Activated CD4-positive, alpha-beta T cell treated with anti-CD3 and anti-CD28 coated beads, Interleukin-2, amount 50 U/mL, for 16 hours (primary cell): ENCODE measurements around the gene ECI2.
"Not testable (repeated sequence)": the region's sequence is repeated elsewhere in the genome, so short reads cannot be mapped to it uniquely, and the experiment has no call there.

Experiments used
- DNase-seq: peaks from one replicate; pipeline ENCODE4 v3.0.0-alpha.2; 2020

ECI2 gene

DNA sequence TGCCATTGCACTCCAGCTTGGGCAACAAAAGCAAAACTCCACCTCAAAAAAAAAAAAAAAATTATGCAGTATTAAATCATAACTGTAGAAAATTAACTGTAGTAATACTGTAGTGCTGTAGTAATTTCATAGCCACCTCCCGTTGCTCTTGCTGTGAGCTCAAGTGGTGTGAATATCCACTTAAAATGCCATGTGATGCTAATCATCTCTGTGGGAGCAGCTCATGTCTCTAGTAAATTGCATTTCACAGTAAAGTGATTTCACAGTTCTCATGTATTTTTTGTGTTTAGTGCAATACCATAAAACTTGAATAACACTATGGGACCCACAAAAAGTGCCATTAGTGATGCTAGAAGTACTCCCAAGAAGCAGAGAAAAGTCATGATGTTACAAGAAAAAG is 42.1 kb downstream of the ECI2 start:
- DNase-seq = no peak

DNA sequence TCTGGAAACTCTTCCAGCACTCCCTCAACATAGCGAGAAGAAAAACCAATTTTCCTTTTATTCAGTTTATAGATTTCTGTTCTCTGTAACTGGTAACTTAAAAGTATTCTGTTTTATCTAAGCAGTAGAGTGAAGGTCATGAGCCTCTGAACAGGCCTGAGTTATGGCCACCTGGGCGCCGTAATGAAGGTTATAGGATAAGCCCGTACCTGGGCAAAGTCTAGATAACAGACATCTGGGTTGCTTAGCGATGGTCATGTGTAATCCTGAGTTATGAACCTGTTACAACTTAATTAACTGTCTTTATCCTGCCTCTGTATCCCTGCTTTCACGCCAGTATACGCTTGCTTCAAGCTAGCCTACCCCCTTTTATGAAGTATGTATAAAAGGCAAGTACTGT is 43.4 kb downstream of the ECI2 start:
- no peak for DNase-seq

DNA sequence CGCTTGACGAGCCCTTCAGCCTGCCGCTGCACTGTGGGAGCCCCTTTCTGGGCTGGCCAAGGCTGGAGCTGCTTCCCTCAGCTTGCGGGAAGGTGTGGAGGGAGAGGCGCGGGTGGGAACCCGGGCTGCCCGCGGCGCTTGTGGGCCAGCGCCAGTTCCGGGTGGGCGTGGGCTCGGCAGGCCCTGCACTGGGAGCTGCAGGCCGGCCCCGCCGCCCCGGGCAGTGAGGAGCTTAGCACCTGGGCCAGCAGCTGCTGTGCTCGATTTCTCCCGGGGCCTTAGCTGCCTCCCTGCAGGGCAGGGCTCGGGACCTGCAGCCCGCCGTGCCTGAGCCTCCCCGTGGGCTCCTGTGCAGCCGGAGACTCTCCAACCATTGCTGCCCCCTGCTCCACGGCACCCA is 45.3 kb downstream of the ECI2 start:
- DNase-seq = not testable (repeated sequence)

DNA sequence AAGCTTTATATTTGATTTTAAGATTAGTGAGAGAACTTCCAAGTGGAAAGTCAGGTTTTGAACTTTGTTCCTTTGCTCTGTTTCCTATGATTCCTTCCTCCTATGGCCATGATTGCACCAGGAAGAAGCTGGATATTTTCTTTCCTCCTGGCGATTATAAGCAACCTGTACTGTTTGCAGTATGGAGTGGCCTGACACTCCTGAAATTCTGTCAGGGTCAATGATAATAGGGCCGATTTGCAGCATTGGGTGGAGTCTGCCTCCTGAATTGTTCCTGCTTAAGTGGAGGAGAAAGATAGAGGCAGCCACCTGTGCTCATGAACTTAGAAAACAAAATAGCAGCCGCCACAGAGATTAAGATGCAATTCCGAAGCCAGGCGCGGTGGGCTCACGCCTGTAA is 46.7 kb downstream of the ECI2 start:
- no peak for DNase-seq

DNA sequence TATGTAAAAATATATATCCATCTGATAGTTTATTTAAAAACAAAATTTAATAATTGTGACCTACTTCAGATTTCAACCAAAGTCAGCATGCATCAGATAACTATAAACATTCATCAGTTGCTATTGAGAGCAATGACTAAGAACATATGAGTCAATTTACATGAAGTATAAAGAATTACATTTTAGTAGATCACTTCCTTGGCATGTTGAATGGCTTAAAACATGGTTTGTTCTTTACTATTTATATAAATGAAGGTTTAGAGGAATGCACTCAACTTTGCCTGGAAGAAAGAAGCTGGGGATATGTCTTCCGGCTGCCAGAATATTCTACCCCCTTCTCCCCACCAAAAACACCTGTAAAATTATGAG is 50.1 kb downstream of the ECI2 start:
- DNase-seq = no peak

DNA sequence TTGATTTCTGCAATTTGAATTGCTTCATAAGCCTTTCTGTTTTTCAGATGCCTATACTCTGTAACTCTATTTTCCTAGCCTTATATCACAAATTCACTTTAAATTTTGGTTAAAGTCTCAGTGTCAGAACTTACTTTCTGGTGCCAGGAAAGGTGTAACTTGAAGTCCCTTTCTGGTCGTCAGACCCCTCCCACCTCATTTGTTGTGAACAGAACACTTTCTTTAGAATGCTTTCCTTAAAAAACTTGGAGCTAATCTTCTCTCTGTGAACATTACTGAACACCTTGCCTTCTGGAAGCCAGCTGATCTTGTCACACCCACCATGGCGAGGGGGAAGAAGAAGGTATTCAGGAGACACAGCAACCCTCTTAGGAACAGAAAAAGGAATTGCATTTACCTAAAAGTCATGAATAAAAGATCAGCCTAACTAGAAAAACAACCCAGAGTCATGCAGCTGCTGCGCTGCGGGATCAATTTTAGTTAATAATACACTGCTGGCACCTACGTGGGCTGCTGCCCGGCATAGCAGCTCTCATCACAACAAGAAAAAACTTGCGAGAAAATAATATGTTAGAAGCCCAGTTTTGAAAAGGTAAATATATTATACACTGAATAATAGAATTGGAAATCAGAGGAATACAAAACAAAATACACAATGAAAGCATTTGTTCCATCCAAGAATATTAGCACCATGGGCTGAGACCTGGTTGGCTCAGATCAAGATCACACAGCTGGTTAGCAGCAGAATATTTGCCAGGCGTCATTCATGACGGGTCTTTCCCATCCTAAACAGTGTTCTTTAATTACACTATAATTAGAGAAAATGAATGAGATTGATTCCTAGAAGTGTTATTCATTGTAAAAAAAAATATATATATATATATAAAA is 50.7 kb downstream of the ECI2 start:
- no peak for DNase-seq

DNA sequence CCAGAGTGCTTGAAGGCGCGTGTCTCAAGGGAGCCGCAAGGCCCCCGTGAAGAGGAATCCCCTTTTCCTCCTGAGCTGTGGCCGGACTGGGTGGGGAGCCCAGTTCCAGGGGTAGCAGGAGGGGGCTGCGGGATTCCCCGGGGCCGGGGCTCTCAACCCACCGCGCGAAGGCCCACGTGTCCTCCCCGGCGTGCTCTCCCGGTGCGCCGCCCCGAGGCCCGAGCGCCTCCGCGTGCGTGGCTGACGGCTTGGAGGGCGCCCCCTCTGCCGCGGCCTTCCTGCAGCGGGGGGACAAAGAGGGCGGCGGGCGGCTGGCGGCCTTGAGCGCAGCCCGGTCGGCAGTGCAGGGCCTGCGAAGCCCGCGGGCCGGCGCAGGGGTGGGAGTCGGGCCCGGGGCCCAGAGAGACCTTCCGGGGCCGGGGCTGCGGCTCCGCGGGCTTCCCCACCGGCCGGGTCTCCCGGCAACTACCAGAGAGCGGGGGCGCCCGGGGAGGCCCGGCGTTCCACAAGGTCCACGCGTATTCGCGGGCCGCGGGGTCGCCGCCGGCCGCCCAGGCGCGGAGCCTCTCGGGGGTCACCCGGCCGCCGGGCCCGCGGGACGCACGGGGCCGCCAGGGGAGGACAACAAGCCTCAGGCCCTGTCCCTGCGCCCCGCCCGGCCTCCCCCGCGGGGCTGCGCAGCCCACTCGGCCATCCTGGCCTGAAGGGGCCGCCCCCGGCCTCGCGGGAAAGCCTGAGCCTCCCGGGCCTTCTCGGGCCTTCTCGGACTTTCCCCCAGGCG is 56.5 kb downstream of the ECI2 start, which contains the start of gene FAM217A:
TSS of gene FAM217A (minus strand) at position 447 of the 781 bp plus-strand sequence. CDS start 1,723 bp downstream, outside the sequence.
- DNase-seq = no peak

DNA sequence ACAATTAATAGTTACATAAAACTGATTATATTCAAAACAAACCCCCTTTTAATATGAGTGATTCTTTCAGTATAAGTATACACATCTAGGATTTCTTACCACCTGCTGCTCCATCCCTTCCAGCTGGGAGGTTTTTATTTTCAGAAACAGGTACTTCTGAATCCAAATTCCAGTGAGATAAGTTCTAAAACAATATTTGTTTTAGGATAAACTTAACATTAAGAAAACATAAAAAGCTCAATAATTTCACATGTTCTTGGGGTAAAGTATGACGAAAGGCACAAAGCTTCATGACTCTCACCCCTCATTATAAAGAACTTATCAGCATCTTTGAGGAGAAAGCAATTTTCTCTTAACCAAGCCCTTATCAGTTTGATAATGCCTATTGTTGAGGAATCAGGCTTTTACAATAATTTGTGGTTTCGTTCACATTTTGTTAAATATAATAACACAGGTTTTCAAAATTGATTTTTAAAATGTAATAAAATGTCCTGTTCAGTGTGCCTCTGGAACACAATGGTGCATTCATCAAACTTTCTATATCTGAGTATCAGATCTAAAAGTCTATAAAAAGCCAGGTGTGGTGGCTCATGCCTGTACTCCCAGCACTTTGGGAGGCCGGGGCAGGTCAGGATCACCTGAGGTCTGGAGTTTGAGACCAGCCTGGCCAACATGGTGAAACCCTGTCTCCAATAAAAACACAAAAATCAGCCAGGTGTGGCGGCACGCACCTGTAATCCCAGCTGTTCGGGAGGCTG is 60.7 kb downstream of the ECI2 start:
- DNase-seq = no peak

DNA sequence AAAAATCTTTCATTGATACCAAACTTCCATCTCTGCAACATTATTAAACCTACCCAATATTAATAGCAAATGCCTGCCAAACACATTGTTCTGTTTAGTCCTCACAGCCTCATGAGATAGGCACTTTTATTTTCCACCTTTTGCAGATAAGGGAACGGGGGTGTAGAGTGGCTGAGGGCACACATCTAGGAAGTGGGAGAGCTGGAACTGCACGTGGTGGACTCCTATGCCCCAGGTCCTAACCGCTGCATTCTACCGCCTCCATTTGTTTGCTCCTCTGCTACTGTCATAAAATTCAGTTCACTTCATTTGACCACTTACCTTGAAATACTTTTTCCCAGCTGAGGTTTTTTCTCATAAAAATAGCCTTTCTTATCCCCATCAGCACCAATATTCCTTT is 64.0 kb downstream of the ECI2 start:
- no peak for DNase-seq

DNA sequence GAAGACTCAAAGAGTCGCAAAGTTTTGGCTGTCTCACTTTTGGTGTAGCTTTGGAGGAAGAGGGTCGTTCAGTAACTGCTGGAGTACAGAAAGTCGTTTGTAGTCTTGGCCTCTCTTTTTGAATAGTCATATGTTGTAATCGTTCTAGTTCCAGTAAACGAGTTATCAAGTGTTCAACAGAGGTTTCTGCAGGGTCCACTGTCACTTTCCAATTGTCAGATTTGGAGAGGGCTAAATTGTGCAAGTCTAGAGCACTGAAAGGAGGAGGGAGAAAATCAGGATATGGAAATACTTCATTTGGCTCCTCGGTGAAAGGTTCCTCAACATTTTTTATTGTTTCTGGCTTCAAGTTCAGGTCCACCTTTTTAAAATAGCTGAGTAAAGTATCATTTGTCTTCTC is 66.2 kb downstream of the ECI2 start:
- DNase-seq = no peak

DNA sequence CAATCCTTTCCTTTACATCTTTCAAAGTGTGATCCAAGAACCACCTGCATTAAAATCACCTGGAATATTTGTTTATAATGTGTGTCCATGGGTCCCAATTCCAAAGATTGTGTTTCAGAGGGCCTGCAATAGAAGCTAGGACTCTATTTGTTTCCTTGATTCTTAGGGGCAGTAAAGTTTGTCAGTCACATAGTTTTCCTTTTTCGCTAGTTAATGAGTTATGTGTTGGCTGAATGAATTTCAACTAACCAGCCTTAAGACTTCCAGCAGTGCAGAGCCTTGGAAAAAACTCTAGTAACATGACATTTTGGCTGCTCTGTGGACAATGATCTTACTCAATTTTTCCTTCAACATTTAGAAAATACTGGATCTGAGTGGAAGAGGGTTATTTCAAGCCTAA is 67.7 kb downstream of the ECI2 start:
- DNase-seq = no peak

DNA sequence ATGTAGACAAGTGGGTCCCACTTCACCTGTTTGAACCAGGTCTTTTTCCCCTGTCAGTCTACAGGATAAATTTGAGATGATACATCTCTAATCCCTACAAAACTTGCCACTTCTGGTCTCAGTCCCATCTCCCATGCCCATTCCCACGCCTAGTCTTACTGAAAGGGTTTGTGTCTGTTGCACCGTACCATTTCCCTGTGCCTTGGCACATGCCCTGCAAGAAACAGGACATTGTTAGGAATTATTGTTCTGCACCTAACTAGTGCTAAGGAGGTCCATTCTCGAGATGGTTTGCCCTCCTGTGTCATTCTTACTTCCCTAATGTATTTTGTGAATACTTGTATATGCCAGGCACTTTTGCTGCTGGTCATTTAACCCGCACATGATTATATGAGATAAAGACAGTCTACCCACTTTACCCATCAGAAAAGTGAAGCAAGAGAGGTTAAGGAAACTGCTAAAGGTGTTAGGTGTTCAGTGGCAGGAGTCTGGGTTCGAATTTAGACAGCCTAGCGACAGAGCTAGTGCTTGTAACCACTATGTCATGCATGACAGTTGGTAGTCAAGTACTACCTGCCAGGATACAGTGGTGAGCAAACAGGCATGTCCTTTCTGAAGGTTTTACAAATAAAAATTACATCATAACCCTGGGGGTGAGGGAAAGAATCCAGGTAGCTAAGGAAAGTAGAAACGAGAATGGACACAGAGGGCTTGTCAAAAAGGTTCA is 69.2 kb downstream of the ECI2 start:
- no peak for DNase-seq
